Stimulated activated CD4-positive, alpha-beta T cell treated with anti-CD3 and anti-CD28 coated beads, Interleukin-2, amount 100 ng/mL, for 48 hours (primary cell): ENCODE results near the gene MTG1.
"Not testable (repeated sequence)": the region's sequence is repeated elsewhere in the genome, so short reads cannot be mapped to it uniquely, and the experiment has no call there.

Experiments
- DNase-seq, 2 donors: peaks; one replicate each; pipeline ENCODE4 v3.0.0-alpha.2; 2020

The MTG1 gene

DNA sequence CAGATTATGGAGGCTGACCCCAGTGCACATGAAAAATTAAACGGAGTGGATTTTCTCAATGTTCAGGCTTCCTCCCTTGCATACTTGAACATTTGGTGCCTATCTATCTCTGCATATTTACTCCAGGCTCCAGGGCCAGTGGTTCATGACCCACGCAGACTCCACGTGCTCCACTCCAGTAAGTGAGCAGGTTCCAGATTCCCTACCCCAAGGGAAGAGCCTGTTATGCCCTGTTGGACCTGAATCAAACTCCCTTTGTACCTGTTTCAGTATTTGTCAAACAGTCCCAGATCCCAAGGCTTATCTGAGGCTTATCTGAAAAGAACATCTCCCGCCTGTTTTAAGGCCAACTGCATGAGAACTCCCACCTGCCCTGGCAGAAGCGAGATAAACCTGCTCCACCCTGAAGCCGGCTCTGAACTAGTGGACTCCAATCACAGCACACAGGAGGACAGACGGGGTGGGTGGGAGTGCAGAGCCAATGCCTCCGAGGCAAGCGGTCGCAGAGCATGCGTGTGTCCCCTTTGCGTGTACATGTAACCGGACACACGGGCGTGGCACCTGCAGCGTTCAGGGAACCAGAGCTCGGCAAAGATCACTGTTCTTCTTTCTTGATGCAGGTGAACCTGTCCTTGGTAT is 33.9 kb upstream of the MTG1 start:
- no peak for DNase-seq

DNA sequence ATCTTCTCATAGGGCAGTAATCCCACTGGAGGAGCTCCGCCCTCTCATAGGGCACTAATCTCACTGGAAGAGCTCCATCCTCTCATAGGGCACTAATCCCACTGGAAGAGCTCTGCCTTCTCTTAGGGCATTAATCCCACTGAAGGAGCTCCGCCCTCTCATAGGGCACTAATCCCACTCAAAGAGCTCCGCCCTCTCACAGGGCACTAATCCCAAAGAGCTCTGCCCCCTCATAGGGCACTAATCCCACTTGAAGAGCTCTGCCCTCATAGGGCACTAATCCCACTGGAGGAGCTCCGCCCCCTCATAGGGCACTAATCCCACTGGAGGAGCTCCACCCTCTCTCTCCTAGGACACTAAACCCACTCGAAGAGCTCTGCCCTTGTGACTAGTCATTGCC is 32.7 kb upstream of the MTG1 start:
- DNase-seq, result no peak

DNA sequence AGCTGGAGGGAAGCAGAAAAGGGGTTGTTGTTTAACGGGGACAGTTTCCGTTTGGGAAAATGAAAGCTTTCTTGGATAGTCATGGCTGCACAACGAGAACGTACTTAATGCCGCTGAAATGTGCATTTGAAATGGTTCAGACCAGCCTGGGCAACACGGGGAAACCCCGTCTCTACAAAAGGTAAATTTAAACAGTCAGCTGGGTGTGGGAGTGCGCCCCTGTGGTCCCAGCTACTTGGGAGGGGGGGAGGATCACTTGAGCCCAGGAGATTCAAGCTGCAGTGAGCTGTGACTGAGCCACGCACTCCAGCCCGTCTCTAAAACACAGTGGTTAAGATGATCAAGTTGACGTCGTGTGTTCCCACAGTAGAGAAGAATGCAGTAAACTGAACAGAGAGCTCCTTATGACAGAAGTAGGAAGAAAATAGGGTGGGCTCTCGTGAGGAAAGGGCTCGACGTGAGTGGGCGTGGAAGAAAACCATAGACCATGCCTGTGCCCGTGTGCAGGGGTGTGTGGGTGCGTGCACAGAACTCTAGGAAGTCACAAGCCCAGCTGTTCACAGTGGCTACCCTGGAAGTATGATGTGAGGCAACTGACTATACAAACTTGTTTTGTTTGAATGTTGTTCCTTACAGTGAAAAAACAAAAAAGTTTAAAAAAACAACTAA is 32.0 kb upstream of the MTG1 start:
- no peak for DNase-seq

DNA sequence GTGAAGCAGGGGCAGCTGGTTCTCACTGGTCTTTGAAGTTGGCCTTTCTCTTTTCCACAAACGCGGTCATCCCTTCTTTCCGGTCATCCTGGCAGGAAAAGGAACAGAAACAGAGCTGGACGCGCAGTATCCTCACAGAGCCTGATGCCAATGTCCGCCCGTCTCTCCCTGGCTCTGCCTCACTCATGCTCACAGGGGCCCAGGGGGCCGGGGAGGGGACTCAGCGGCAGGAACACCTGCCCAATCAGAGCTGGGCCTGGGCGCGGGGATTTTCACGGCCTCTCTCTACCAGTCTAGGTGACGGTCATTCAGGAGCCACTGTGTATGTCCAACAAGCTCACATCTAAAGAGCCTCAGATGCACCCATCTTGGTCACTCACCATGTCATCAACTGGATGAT is 31.1 kb upstream of the MTG1 start:
- no peak for DNase-seq

DNA sequence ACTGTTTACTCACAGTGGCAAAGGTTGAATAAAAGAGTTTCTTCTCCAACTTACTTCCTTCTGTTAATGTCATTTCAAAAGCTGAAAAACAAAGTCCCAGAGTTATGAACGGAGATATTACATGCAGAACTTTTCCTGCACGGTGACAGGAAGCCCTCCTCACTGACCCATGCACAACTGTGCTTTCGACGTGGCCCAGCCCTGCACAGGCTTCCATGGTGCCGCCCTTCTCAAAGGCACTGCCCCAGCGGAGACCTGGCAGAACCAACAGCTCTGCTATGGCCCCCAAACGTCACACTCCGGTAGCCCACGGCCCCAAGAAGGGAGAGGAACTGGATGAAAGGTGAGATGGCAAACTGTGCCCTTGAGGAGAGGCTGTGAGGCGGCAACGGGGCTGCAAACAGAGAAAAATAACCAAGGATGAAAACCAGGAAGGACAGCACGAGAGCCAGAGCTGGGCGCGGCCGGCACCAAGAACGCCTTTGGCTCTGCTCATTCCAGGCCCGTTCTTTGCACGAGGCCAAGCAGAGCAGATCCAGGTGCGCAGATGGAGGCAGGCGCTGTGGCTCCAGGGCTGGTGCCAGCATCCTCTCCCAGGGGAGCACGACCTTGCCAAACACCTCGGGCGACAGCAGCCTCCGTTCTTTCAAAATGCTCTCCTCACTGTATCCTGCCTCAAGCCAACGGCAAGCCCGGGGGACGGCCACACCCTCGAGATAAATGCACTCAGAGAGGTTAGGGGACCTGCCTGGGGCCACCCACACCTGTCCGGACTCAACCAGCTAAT is 29.1 kb upstream of the MTG1 start:
- DNase-seq, result no peak

DNA sequence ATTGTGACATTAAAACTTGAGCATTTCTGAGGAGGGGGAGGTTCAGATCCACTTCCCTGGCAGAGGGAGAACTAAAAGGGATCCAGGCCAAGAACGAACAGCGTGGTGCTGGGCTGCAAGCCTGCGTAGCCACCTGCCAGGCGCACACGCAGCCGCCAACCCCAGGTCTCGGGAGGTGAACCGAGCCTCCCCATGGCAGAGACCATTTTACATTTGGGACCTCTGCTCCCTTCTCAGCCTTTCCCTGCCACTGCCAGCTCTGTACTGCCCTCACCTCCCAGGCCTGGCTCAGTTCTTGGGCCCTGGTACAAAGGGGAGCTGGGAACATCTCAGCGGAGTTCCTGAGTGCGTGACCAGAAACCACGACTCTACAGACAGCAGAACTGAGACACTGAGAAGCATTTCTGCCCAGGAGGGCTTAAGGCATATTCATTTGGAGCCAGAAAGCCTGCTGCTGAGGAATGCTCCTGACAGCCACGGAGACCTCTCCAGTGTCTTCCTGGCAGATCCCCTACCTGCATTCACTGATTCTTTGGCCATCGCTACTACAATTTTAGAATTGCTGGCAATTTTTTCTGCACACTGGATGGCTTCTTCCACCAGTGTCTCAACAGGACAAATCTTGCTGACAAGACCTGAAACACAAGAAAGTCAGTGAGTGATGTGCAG is 28.4 kb upstream of the MTG1 start:
- no peak for DNase-seq

DNA sequence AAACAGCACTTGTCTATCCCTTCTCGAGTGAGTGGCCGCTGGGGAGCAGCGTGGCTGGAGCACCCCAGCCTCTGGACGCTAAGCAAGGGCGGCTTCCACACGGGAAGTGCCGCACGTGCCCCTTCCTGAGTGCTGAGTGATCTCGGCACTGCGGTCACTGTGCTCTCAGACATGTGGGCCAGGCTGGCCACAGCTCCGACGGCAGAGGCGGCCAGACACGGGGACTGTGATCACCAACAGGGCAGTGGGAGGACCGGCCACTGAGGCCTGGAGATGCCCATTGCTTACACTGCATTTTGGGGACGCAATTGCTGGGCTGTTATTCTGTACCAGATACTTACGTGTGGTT is 27.9 kb upstream of the MTG1 start:
- DNase-seq, result no peak

DNA sequence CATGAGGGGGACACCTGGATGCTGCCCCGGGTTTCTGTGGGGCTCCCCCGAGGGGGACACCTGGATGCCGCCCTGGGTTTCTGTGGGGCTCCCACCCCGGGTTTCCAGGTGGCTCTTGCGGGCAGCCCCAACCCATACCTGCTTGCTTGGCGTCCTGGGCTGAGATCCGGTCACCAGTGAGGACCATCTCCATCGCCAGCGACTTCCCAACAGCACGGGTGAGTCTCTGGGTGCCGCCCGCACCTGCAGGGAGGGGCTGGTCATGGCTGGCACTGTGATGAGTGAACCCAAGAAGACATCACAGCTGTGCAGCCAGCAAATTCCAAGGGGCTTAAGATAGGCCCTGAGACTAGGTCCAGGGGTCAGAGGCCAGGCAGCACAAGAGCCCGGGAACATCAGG is 27.2 kb upstream of the MTG1 start:
- DNase-seq, result no peak

DNA sequence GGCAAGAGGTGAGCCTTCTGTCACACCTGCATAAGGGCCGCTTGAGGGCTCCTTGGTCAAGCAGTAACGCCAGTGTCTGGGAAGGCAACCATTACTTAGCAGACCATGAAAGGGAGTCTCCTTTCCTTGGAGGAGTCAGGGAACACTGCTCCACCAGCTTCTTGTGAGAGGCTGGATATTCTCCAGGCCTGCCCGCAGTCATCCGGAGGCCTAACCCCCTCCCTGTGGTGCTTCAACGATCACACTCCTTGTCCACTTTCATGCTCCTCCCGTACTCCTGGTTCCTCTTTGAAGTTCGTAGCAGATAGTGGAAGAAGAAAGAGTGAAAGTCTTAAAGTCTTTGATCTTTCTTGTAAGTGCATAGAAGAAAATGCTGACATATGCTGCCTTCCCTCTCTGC is 26.5 kb upstream of the MTG1 start:
- DNase-seq, result not testable (repeated sequence)

DNA sequence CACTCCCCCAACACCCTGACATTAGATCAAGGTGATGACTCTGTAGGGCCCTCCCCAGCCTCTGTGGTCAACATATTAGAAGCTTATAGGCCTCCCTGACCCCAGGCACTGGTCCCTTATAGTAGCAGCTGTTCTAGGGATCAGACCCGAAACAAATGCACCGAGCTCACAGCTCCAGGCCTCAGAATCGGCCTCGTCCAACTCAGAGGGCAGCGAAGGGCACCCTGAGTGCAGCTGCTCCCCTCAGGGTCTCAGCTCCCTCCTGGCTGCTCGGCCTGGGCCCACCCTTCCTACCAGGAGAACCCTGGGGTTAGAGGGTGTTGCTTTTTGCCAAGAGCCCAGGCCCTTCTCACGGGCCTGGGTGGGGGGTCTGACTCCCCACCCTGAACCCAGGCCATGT is 25.8 kb upstream of the MTG1 start:
- DNase-seq, result no peak

DNA sequence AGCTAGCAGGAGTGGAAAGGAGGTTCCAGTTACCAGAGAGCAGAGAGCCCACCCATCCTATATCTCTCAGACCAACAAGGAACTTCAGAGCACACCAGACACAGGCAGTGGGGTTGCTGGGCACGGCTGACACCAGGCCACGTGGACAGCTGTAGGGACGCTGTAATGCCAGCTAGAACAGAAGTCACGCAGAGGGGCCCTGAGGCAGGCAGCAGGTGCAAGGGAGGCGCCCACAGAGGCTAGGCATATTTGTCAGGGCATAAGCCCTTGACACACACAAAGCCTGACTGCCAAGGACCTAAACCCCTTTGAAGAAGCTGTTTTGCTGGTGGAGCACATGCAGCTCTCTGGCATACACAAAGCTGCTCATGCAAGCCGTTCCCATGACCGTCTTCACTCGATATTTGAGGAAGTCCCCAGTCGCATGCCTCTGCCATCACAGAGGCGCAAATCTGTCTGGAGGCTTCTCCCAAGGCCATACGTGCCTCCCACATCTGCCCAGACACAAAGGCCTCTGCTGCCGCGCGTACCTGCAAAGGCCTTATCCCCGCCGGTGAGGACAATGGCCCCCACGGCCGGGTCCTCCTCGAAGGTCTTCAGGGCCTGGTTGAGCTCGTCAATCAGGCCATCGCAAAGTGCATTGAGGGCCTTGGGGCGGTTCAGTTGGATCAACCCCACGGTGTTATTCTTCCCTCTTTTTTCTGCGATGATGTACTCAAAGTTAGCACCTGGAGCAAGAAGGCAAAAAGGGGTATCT is 23.7 kb upstream of the MTG1 start:
- DNase-seq, result no peak

DNA sequence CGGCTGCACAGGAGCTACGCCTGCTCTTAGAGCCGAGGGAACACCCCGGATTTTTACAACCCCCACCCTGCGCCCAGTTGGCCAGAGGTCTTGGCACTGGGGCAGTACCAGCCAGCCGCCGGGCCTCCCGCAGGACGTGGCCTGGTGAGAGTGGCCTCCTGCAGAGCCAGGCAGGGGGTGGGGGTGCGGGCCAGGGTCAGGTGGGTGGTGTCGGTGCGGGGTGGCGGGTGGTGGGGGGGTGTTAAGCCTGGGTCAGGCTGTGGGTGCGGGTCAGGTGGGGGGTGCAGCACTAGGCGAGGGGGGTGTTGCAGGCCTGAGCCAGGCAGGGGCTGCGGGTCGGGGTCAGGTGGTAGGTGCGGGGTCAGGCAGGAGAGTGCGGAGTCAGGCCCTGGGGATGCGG is 21.4 kb upstream of the MTG1 start:
- DNase-seq, result no peak

DNA sequence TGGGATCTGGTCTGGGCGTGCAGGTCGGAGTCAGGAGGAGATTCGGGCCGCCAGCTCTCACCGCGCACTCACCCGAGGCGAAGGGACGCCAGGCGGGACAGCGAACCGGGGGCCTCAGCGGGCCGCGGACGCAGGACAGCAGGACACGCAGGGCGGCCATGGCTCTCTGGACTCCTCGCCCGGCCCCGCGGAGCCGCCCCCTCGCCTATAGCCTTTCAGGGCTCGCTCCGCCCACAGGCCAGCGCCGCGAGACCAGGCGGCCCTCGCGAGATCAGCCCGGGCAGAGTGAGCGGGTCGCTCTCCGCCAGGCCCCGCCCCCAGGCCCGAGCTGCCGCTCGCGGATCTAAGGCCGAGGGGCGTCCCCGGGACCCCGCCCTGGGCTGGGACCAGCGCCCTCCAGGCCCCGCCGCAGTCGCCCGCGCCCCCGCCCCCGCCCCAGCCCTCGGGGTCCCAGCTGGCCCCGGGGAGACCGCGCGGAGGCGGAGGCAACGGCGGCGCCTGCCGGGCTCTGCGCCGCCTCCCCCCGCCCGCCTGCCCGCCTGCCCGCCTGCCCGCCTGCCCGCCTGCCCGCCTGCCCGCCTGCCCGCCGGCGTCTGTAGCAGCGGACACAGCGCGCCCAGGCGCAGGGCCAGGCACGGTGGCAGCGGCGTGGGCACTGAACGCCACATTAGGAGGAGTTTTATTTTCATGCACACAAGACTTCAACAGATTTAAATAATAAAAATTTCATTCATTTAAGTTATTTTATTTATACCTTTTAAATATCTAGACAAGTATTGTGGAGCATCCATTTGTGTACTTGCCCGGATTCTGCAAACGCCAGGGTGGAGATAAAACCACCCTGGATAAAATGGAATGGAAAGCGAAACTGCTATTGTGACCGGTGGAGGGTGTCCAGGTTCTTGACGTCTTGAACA is 20.5 kb upstream of the MTG1 start, which contains the start of gene ECHS1:
ECHS1 (minus strand) TSS at position 181 of the 917 bp plus-strand sequence; CDS start at position 160, 21 bp downstream.
- peak; percentile 93 to 94 for DNase-seq

DNA sequence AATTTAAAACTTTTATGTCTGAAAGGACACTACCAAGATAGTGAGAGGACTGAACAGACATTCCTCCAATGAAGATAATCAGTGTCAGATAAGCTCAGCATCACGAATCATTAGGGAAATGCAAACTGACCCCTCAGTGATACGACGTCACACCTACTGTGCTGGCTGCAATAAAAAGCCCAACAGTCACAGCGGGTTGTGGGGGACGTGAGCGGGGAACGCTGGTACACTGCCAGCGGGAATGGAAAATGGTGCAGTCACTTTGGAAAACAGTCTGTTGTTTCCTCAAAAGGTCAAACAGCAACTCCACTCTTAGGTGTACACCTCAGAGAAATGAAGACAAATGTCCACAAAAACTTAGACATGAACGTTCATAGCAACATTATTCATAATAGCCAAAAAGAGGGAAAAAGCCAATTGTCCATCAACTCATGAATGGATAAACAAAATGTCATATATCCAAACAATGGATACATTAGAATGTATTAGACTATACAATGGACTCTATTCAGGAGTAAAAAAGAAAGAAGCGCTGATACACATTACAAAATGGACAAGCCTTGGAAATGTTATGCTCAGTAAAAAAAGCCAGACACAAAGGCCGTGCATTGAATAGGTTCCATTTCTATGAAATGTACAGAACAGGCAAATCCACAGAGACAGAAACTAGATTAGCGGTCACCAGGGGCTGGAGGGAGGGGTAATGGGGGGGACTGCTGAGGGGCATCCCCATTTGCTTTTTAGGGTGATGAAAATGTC is 18.4 kb upstream of the MTG1 start:
- DNase-seq, result no peak

DNA sequence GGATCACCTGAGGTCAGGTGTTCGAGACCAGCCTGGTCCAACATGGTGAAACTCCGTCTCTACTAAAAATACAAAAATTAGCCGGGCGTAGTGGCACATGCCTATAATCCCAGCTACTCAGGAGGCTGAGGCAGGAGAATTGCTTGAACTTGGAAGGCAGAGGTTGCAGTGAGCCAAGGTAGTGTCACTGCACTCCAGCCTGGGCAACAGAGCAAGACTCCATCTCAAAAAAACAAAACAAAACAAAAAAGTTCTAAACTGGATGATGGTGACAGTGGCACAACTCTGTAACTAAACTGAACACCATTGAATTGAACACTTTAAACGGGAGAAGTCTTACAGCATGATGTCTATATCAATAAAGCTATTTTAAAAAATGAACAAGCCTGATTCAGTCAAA is 17.8 kb upstream of the MTG1 start:
- not testable (repeated sequence) for DNase-seq

DNA sequence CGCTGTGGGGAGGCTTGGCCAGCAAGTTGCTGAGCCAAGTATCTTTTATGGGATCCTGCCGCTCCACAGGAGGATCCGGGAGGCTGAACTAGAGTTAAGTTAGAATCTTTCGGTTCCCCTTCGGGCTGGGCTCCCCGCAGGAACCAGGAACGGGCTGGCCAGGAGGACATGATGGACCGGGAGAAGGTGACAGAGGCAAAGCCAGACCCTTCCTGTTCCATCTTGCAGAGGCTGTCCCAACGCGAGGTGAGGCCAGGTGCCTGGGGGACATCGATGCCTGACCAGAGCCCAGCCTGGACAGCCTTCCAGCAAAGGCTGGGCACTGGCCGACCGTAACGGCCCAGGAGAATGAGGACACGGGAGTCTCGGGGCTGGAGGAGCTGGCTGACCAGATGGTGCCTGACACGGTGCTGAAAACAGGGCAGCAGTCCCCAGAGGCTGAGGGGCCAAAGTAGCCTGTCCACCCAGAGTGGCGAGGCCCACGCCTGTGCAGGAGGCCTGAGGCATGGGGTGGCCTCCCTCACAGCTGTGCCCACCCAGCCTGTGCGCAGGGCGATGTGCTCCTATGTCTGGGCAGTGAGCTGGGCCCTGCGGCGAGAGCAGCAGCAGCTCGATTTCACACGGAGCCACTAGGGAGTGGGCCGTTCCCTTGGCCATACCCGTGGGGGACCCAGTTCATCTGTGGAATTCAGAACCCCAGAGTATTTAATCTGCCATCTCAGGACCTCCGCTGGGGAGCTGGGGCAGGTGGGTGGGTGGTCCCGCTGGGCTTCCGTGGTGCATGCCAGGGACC is 16.7 kb upstream of the MTG1 start:
- DNase-seq, result no peak

DNA sequence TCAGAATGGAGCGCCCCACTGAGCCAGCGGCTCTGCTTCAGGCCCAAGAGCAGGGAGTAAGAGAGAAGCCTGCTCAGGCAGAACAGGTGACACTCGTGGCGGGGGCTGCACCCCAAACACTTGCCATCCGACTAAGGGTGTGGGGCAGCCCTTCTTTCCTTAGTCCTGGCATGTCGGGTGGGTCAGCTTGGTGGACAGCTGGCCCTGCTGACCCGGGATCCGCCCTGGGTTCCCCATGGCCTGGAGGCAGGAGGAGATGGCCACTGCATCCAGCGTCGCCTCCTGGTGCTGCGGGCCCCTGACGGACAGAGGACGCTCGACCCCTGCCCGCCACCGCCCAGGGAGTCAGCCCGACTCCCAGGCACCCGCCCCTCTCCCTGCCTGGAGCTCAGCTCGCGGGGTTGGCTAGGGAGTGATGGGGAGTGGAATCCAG is 16.1 kb upstream of the MTG1 start:
- no peak for DNase-seq

DNA sequence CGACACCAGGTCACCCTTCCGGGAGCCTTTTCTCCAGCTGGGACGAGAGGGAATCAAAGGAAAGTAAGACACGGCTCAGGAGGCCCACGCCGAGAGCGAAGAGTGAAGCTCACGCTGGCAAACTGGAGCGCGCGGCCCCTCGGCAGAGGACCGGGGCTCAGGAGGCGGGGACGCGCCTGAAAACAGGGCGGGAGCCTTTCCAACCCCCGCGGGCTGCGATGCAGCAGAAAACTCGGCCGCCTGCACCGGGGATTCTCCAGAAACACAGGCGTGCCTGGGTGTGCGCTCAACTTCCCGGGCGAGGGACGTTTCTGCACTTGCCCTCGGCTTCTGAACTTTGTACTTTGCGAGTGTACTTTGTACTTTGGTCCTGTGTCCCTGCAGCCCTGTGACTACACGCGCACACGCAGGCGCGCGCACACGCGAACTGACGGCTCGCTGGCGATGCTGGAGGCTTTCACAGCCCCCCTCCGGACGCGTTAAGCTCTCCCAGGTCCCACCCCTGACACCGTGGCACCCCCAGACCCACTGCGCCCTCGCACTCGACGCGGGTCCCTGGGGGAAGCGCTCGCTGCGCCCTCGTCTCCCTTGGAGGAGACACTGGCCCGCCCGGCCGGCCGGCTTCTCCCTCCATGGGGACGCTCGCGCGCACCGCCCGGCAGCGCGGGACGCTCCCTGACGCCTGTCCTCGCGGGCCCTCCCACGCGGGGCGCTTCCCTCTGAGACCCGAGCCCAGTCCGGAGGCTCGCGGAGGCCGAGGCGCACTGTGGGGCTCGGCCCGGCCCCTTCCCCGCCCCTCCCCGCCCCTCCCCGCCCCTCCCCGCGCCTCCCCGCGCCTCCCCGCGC is 15.5 kb upstream of the MTG1 start:
- DNase-seq, result peak in 1 of 2 donors; percentile 51
